Mucosa of gallbladder (tissue), 1 donor: ENCODE results near the gene UBE2E3. TPM values are rescaled to one million over a fixed set of nuclear protein-coding genes. Genes with fewer than 3 reads are reported as not detected.
A peak's percentile ranks its signal among the peaks of the same experiment; 100 is the strongest.
"Not testable (repeated sequence)": the region's sequence is repeated elsewhere in the genome, so short reads cannot be mapped to it uniquely, and the experiment has no call there.

Source experiments
- DNase-seq: peaks from one replicate; pipeline ENCODE4 v3.0.0-alpha.2; 2020; ENCODE audit warnings: low spot score
- total RNA-seq: library from RNA; stranded (reverse); gene quantifications from one replicate; pipeline ENCODE4 v1.2.1, GENCODE V29; 2021
- donor health status: DM: no; HTN: no; CAD: no.

UBE2E3 gene
- total RNA-seq, 1 donor from 2014 or later = 71.8 TPM

GRCh38 chr2:181073896-181074295 lies 93.5 kb downstream of the UBE2E3 start:
- no peak for DNase-seq

DNA sequence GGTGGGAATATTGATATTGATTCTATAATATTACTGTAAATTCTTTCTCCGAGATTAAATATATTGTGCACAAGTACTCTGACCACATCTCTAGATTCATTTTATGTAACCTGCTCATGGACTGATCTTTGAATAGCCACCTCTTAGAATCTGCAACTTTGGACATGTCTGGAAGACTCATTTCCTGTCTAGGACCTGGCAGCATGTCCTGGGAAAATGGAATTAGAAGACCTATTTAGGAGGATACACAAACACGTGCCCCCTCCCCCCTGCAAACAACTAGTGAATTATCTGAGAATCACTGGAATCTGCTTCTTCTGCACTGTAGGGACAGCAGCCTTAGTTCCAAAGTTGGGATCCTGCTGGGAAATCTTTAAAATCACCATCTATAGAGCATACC lies 94.1 kb downstream of the UBE2E3 start:
- no peak for DNase-seq

DNA sequence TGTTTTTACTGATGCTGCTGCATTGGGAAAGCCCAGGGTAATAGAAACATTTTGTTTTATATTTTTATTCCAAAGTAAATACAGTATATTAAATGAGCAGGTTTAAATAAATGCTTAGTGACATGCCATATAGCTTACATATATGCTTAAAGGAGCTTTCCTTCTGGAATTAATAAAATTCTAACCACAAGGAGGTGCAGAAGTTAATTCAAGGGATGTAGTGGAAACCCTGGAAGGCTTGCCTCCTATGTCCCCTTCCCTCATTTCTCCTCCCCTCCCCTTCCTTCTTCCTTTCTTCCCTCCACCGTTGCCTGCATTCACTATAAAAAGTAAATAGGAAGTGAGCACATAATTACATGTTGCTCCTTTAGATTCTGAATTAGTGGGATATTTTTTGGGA lies 96.3 kb downstream of the UBE2E3 start:
- no peak for DNase-seq

DNA sequence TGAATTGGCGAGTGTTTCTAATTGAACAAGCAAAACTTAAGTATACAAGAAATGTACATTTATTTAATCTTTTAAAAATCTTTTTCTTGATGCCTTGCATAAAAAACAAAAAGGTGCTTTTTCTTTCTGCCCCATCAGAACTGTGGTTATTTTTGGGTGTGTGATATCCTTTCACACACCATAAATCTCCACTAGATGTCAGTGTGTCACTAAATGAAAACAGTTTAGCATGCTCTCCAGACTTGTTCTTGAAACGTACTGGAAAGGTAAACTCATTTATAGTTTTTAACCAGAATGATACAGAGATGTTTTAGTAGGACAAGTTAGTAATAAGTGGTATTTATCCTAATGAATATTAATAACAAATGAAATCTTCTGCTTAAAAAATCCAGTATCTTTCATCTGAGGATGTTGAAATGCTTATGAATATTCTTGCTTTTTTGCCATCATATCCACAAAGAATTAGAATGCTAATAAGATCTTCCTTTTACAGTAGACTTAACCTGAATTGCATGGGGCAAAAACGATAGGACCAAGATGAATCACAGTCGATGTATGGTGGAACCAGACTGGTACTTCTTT lies 96.8 kb downstream of the UBE2E3 start:
- DNase-seq = peak; percentile 12

- no peak for DNase-seq
Measured at GRCh38 chr2:181083140-181083539, 102.7 kb downstream of the UBE2E3 start.

DNA sequence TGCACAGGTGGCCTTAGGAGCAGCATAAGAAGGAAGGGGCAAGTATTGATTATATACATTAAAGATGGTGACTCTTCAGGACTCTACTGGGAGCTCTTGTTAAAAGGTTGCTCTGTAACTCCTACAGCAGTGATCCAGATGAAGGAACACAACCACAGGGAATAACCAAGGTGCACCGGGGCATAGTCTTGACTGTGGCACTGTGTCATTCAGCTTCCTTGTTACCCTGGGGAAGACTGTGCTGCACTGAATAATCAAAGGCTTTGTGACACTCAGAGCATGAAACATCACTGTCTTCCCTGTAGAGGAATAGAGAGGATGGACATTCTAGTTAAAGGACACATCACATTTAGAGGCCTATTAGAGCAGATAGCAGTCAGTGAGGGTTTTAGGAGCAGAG lies 105.3 kb downstream of the UBE2E3 start:
- no peak for DNase-seq

DNA sequence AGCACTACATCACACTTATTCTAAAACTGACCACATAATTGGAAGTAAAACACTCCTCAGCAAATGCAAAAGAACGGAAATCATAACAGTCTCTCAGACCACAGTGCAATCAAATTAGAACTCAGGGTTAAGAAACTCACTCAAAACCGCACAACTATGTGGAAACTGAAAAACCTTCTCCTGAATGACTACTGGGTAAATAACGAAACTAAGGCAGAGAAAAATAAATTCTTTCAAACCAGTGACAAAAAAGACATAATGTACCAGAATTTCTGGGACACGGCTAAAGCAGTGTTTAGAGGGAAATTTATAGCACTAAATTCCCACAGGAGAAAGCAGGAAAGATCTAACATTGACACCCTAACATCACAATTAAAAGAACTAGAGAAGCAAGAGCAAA lies 111.5 kb downstream of the UBE2E3 start:
- DNase-seq = not testable (repeated sequence)

DNA sequence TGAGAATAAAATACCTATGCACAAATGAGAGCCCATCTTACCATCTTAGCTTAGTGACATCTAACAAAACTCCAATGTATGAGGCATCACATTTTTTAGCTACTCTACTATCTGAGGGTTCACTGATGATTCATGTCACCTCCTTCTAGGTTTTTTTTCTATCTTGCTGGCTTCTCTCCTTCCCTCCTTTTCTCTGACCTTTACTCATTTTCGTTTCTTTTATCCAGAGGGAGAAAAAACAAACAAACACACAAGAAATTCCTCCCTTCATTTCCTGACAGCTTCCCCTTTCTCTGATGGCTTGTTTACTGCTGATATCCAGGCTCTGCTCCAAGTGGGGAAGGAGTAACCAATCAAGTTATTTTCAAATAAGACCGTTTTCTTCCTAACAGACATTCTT lies 115.1 kb downstream of the UBE2E3 start:
- DNase-seq = no peak

GRCh38 chr2:181103659-181104058 lies 123.3 kb downstream of the UBE2E3 start:
- DNase-seq = no peak

DNA sequence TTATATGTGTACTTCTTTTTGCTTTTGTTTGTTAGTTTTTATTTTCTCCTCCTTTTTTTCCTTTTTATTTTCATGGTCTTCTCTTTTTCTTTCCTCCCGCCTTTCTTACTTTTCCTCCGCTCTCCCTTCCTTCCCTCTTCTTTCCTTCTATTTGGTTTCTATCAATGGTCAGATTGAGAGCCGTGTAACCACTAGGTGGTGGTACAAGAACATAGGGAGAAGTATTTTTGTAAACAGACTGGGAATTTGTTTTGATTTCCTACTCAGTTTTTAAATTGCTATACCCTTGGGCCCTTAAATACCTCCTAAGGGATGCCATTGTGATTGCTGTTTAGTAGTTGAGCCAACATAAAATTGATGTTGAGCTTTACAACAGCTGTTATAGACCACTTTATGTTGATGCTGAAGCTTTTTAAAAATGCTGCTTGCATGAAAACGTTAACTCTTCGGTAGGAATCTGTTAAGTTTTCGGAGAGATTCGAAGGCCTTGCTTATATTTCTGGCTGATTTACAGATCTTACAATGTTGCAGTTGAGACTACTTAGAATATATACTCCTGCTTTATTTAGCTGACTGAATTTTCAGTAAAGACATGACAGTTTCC lies 124.2 kb downstream of the UBE2E3 start:
- peak; percentile 13 for DNase-seq

DNA sequence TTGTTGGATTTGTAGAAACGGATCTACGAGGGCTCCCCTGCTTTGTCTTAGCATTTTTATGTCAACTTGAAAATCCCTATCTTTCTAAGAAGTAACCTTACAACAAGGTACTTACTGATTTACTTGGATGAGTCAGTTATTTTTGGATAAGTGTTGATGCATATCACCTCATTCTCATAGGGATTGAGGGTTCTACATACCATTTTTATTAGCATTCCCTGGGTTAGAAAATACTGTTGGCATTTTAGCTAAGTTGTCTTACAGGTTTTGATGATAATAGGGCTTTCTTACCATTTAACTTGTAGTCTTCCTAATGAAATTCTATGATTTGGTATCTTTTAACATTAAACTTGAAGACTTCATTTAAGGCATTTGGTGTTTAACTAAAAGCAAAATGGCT lies 125.2 kb downstream of the UBE2E3 start:
- no peak for DNase-seq

DNA sequence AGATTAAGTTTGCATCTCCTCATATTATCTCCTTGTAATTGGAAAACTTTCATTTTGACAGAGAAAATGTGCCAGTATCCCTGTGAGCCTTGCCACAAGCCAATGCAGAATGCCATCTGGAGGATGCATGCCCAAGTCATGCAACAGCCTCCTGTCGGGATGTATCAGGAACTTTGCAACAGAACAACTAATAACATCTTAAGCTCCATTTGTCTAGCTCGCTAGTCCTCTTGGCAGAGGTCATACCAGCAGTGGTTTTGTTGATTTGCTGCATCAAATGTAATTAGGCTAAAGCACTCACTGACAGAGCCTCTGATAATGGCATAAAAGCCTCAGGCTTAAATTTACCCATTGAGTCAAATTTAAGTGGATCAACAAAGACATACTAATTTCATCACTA lies 125.8 kb downstream of the UBE2E3 start:
- no peak for DNase-seq

DNA sequence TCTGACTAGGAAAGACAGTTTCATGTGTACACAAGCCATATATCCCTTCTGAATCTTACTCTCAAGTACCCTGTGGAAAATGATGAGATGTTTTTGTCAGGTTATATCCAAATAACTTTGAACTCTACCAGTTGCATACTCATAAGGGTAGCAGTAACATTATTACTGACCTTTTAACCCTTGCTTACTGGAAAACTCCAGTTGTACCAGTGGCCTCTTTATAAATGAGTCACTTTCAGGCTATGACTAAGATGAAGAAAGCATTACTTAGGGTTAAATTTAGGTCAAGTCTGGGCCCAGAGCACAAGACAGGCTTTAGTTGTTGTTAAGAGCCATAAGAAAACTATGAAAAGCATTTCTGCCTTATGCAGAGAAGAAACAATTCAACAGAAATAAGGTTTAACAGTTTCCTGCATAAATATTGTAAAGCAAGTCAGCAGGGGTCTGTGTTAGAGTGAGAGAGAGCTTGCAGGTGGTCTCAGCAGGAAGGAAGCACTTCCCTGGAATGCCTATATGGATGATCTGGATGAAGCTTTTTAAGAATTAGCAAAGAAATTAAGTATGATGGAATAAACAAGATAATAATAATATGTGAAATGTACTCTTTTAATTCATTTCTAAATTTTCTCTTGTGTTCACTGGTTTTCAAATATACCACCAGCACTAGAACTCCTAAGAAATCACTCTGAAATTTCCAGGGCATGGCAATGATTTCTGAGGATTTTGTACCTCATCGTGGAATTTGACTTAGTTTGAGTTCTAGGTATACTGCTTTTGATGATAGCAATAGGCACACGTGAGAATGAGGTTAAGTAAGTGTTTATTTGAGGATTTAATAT lies 126.6 kb downstream of the UBE2E3 start:
- DNase-seq = no peak

DNA sequence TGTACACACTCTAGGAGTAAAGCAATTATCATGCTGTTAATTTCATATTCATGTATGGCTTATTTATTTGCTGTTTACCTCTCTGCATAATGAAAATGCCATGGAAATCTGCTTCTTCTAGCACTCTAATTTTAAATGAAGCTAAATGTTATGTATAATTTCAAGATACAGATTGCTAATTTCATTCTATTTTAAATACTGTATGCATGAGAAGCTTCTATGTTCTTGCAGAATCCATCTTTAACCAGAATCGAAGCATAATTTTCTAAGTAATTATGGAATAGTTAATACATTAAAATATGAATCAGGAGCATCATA lies 127.2 kb downstream of the UBE2E3 start:
- no peak for DNase-seq

DNA sequence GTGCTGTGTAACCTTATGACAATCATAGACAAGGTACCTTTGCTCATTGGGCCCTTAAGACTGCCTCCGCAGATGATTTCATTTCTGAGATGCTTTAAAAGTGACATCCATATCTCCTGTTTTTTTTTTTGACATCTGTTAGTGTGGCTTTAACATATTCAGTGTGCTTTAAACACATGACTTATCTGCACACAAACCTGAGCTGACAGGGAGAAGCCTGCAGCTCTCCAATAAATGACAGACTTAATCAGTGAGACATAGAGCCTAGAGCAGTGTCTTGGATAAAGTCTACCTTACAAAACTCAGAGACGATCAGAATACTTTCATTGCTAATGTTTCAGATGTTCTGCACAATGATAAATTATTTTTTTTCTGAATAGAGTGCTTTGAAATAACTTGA lies 130.7 kb downstream of the UBE2E3 start:
- DNase-seq = no peak

DNA sequence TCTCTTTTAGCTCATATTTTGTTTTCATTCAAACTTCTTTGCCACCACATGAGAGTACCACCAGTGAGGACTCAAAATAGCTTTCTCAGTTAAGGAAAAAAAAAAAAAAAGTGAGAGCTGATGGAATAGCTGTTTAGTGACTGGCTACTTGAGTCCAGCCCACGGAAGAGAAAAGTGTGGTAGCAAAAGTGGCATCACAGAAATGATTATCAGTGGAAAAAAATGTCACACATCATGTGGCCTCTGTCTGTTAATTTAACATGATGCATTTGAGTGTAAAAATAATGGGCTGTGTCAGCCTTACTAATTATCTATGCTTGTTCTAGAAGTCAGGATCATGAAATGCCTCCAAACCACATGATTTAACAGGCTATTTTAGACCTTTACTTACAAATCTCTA lies 132.5 kb downstream of the UBE2E3 start:
- DNase-seq = no peak
